Lung (tissue), 12 donors: ENCODE measurements around the gene FOXI3. TPM values are rescaled to one million over a fixed set of nuclear protein-coding genes. Genes with fewer than 3 reads are reported as not detected.
"Not testable (repeated sequence)": the region's sequence is repeated elsewhere in the genome, so short reads cannot be mapped to it uniquely, and the experiment has no call there.

Experiments
- ATAC-seq: fragments of 200-7000 bp; cut with Tn5 transposase; one replicate; pipeline ENCODE4 v1.9.1; 2020; ENCODE audit warnings: moderate number of reproducible peaks; ENCODE audit not compliant: insufficient read depth, low FRiP score
- DNase-seq, 3 donors: peaks; one replicate each; pipeline ENCODE4 v3.0.0-alpha.2; 2013 to 2017
- H3K27ac ChIP-seq, 2 donors: one replicate each; pipeline ENCODE4 v1.5.1; 2013; ENCODE audit warnings: mild to moderate bottlenecking in 2 of 2, moderate library complexity in 2 of 2, control low read depth in 1 of 2, inconsistent platforms in 1 of 2, low read depth in 1 of 2, low read length in 1 of 2
- H3K27me3 ChIP-seq, 3 donors: one replicate each; pipeline ENCODE4 v1.5.1; 2013; ENCODE audit warnings: low read length in 2 of 3; ENCODE audit not compliant: control insufficient read depth in 3 of 3, insufficient read depth in 3 of 3
- H3K36me3 ChIP-seq, 4 donors: one replicate each; pipeline ENCODE4 v1.5.1; 2013; ENCODE audit warnings: low read length in 4 of 4, mild to moderate bottlenecking in 1 of 4, moderate library complexity in 1 of 4; ENCODE audit not compliant: control insufficient read depth in 4 of 4, insufficient read depth in 4 of 4
- H3K4me1 ChIP-seq, 5 donors: one replicate each; pipeline ENCODE4 v1.5.1; 2013; ENCODE audit warnings: low read length in 5 of 5, mild to moderate bottlenecking in 2 of 5, moderate library complexity in 1 of 5; ENCODE audit not compliant: control insufficient read depth in 5 of 5, insufficient read depth in 5 of 5
- H3K4me3 ChIP-seq: one replicate; pipeline ENCODE4 v1.5.1; 2013; ENCODE audit warnings: mild to moderate bottlenecking, control low read depth, moderate library complexity
- H3K9ac ChIP-seq, 2 donors: one replicate each; pipeline ENCODE4 v1.5.1; 2013; ENCODE audit warnings: low read length in 2 of 2, control low read depth in 1 of 2; ENCODE audit not compliant: insufficient read depth in 1 of 2
- H3K9me3 ChIP-seq, 4 donors: one replicate each; pipeline ENCODE4 v1.5.1; 2013; ENCODE audit warnings: low read length in 3 of 4, mild to moderate bottlenecking in 1 of 4, moderate library complexity in 1 of 4; ENCODE audit not compliant: control insufficient read depth in 4 of 4, insufficient read depth in 3 of 4
- CTCF ChIP-seq: IDR thresholded peaks from 2 replicates; pipeline ENCODE4 v1.5.1; 2012; ENCODE audit warnings: mild to moderate bottlenecking; ENCODE audit errors: control extremely low read depth, extremely low read depth
- WGBS, 2 donors: extraction: QIAGEN DNeasy Blood & Tissue Kit; methylation state at CpG; one replicate each; pipeline ENCODE4 v1.1.7; 2013; 5-methylcytosine and 5-hydroxymethylcytosine counted together
- polyA plus RNA-seq, 2 donors: library from polyadenylated mRNA; stranded (reverse); fragments of 200-250 nt; gene quantifications; one replicate each; pipeline ENCODE4 v1.2.1, GENCODE V29; 2013
- total RNA-seq, 2 donors: library from RNA; depleted of rRNA in 1 of 2; stranded (reverse); fragments of >200 nt in 1 of 2; gene quantifications; one replicate each; pipeline ENCODE4 v1.2.1, GENCODE V29; 2014 to 2021
- donor health status: control.
- donor health status: control.
- donor health status: Bipolar disorder and iron deficiency.
- donor health status: healthy.
- donor health status: DM: yes; HTN: yes; CAD: no.

FOXI3 gene
- total and polyA plus RNA-seq, 4 donors: 0.17 TPM; not detected in 3

- Histone ChIP-seq H3K9me3 (peaks cover 0 to 2% (median 0%) of the 10 kb centered on the region in 4 donors), H3K9ac (no peak overlapping the region), H3K4me1 (no peaks in the 10 kb centered on the region), H3K27ac (no peak overlapping the region), H3K27me3 (peaks cover 0 to 6% (median under 1%) of the 10 kb centered on the region in 3 donors), H3K4me3 (no peak overlapping the region), H3K36me3 (no peaks in the 10 kb centered on the region)
- ATAC-seq: no peak
- WGBS, 2 donors: 82 to 91% methylated on average over 4 of the region's 4 CpGs
- no peak for TF ChIP-seq CTCF
- DNase-seq: no peak
These were observed 15.5 kb downstream of the FOXI3 start for GRCh38 chr2:88437010-88437409.

GRCh38 chr2:88429929-88430328 is 22.6 kb downstream of the FOXI3 start:
- H3K9ac ChIP-seq: no peak overlapping the region
- WGBS, 2 donors: 88 to 90% methylated on average over 7 of the region's 7 CpGs

GRCh38 chr2:88423733-88424132 is 28.8 kb downstream of the FOXI3 start:
- H3K9ac ChIP-seq: no peak overlapping the region
- H3K36me3 ChIP-seq: no peaks in the 10 kb centered on the region
- 72 to 85% methylated on average over 2 of the region's 2 CpGs for WGBS, 2 donors
- TF ChIP-seq CTCF: no peak
- DNase-seq (no peak), ATAC-seq (no peak)
- no peaks in the 10 kb centered on the region for H3K27me3 ChIP-seq
- H3K4me1 ChIP-seq: no peaks in the 10 kb centered on the region
- no peaks in the 10 kb centered on the region for H3K9me3 ChIP-seq
- no peak overlapping the region for H3K4me3 ChIP-seq
- H3K27ac ChIP-seq: no peak overlapping the region

More at GRCh38 chr2:88429929-88430328, 22.6 kb downstream of the FOXI3 start:
- TF ChIP-seq CTCF: no peak
- H3K4me3 ChIP-seq: no peak overlapping the region
- peaks cover 0 to 3% (median 0%) of the 10 kb centered on the region in 4 donors for H3K9me3 ChIP-seq
- no peaks in the 10 kb centered on the region for H3K27me3 ChIP-seq
- no peaks in the 10 kb centered on the region for H3K4me1 ChIP-seq
- ATAC-seq: no peak
- H3K27ac ChIP-seq: no peak overlapping the region
- no peaks in the 10 kb centered on the region for H3K36me3 ChIP-seq
- DNase-seq: no peak

- H3K4me1 ChIP-seq, H3K27me3 ChIP-seq, H3K27ac ChIP-seq, H3K9me3 ChIP-seq, DNase-seq, H3K4me3 ChIP-seq, ATAC-seq, H3K36me3 ChIP-seq, H3K9ac ChIP-seq: not testable (repeated sequence)
- 88 to 96% methylated on average over 9 of the region's 9 CpGs for WGBS, 2 donors
These were observed 33.4 kb downstream of the FOXI3 start for GRCh38 chr2:88419051-88419450.
